NCI-H69 (cell line): ENCODE measurements around the gene PKP4.

Experiments
- DNase-seq: peaks from one replicate; lab custom pipeline; 2025; lab: John Stamatoyannopoulos, UW

PKP4 gene

GRCh38 chr2:158542577-158542976 is 85.8 kb downstream of the PKP4 start:
- DNase-seq = no peak

GRCh38 chr2:158543957-158544356 is 87.2 kb downstream of the PKP4 start:
- no peak for DNase-seq

- DNase-seq = no peak
These were observed 88.2 kb downstream of the PKP4 start for GRCh38 chr2:158544998-158545397.

- no peak for DNase-seq
These were observed 89.8 kb downstream of the PKP4 start for GRCh38 chr2:158546412-158547144.

GRCh38 chr2:158553257-158553656 is 96.5 kb downstream of the PKP4 start:
- no peak for DNase-seq

- no peak for DNase-seq
These were observed 98.2 kb downstream of the PKP4 start for GRCh38 chr2:158554996-158555395.

- DNase-seq = no peak
These were observed 99.4 kb downstream of the PKP4 start for GRCh38 chr2:158556124-158556523.

- no peak for DNase-seq
These were observed 101.0 kb downstream of the PKP4 start for GRCh38 chr2:158557752-158558151.

GRCh38 chr2:158559252-158559651 is 102.5 kb downstream of the PKP4 start:
- DNase-seq = no peak

GRCh38 chr2:158560259-158560658 is 103.5 kb downstream of the PKP4 start:
- no peak for DNase-seq

- DNase-seq = no peak
These were observed 104.3 kb downstream of the PKP4 start for GRCh38 chr2:158561054-158561453.

GRCh38 chr2:158567208-158567607 is 110.5 kb downstream of the PKP4 start:
- no peak for DNase-seq

- no peak for DNase-seq
These were observed 112.5 kb downstream of the PKP4 start for GRCh38 chr2:158569284-158569683.

GRCh38 chr2:158570869-158571268 is 114.1 kb downstream of the PKP4 start:
- DNase-seq = no peak

GRCh38 chr2:158573739-158574138 is 117.0 kb downstream of the PKP4 start:
- DNase-seq = no peak

GRCh38 chr2:158575051-158575635 is 118.4 kb downstream of the PKP4 start:
- DNase-seq = no peak

- no peak for DNase-seq
These were observed 120.4 kb downstream of the PKP4 start for GRCh38 chr2:158577141-158577540.

GRCh38 chr2:158578703-158579330 is 122.1 kb downstream of the PKP4 start:
- no peak for DNase-seq

- DNase-seq = no peak
These were observed 123.2 kb downstream of the PKP4 start for GRCh38 chr2:158579928-158580327.

- DNase-seq = peak; percentile 80
These were observed 124.0 kb downstream of the PKP4 start for GRCh38 chr2:158580760-158581159.

- no peak for DNase-seq
These were observed 125.9 kb downstream of the PKP4 start for GRCh38 chr2:158582670-158583069.

- DNase-seq = no peak
These were observed 127.2 kb downstream of the PKP4 start for GRCh38 chr2:158583923-158584322.

- no peak for DNase-seq
These were observed 129.7 kb downstream of the PKP4 start for GRCh38 chr2:158586491-158586890.
